PC-9 (cell line): Measurements from ENCODE around the gene PRLR.

Experiments used
- EZH2 ChIP-seq: fragments of 200-600 bp; sonication (generic); IDR thresholded peaks from 2 replicates; pipeline ENCODE4 v1.8.0; 2017; ENCODE audit warnings: antibody characterized with exemption, low read depth
- TF ChIP-seq, protein P1 (sequence below): fragments of 200-600 bp; sonication (generic); conservative IDR thresholded peaks from 2 replicates; pipeline ENCODE4 v1.6.1; 2017; ENCODE audit warnings: mixed run types, antibody characterized with exemption, mild to moderate bottlenecking, moderate library complexity

DNA sequence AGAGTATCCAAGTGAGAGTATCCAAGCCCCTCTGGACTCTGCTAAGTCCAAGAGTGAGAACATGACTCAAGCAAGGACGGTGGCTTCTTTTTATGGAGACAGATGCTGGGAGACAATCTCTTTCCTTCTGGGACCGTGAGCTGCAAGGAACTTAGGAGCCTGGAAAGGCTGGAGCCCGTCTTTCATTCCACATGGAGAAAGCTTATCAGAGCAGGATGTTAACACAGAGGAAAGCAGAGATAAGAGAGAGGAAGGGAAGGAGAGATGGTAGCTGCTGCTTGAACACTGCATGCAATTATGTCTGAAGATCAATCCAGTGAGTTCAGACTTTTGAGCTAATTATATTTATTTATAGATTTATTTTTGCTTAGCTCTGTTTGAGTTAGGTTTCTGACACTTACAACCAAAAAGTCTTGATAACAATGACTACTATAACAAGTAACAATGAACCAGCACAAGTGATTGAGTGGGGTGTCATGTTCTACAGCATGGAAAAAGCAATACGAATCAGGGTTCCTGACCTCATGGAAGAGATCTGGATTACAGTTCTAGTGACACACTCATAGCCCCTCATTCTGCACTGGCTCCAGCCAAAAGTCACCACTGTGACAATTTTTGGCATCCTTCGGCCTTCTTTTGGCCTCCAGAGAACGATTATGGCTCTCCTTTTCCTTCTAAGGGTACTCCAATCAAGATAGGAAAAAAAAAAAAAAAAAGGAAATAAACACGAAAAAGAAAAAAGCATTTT lies 71.5 kb downstream of the PRLR start:
- TF ChIP-seq, protein P1, sequence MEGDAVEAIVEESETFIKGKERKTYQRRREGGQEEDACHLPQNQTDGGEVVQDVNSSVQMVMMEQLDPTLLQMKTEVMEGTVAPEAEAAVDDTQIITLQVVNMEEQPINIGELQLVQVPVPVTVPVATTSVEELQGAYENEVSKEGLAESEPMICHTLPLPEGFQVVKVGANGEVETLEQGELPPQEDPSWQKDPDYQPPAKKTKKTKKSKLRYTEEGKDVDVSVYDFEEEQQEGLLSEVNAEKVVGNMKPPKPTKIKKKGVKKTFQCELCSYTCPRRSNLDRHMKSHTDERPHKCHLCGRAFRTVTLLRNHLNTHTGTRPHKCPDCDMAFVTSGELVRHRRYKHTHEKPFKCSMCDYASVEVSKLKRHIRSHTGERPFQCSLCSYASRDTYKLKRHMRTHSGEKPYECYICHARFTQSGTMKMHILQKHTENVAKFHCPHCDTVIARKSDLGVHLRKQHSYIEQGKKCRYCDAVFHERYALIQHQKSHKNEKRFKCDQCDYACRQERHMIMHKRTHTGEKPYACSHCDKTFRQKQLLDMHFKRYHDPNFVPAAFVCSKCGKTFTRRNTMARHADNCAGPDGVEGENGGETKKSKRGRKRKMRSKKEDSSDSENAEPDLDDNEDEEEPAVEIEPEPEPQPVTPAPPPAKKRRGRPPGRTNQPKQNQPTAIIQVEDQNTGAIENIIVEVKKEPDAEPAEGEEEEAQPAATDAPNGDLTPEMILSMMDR = no peak
- TF ChIP-seq EZH2 = no peak
